HepG2 (cell line): Measurements from ENCODE around the gene PDCD2L. TPM values are rescaled to one million over a fixed set of nuclear protein-coding genes. Genes with fewer than 3 reads are reported as not detected.

Experiments
- AHR ChIP-seq: IDR thresholded peaks from 2 replicates; pipeline ENCODE4 v1.6.1; 2018; ENCODE audit warnings: missing genetic modification reagents, missing compliant biosample characterization
- ASH2L ChIP-seq: fragments of 300-600, 200-600 bp; sonication (generic); IDR thresholded peaks from 2 replicates; pipeline ENCODE4 v1.7.0; 2017; ENCODE audit warnings: low read depth, mild to moderate bottlenecking, moderate library complexity, mixed read lengths, low read length; ENCODE audit not compliant: insufficient read length
- HCFC1 ChIP-seq: fragments of 150-350 bp; IDR thresholded peaks from 2 replicates; pipeline ENCODE4 v1.6.1; 2014; ENCODE audit warnings: low read depth, low read length
- HMGXB4 ChIP-seq, 2 experiments: sonication (generic) in 1 of 2; formaldehyde crosslinking in 1 of 2; IDR thresholded peaks; 2 replicates each; pipeline versions ENCODE4 v1.4.0 to v1.6.1; 2018 to 2020; ENCODE audit warnings: missing genetic modification reagents in 2 of 2, borderline replicate concordance in 1 of 2, low read depth in 1 of 2, mild to moderate bottlenecking in 1 of 2, missing biosample characterization in 1 of 2
- SALL1 ChIP-seq: sonication (generic); formaldehyde crosslinking; IDR thresholded peaks from 2 replicates; pipeline ENCODE4 v1.8.0; 2022; ENCODE audit warnings: mild to moderate bottlenecking, missing genetic modification reagents
- ZFY ChIP-seq: sonication (generic); formaldehyde crosslinking; IDR thresholded peaks from 2 replicates; pipeline ENCODE4 v1.4.0; 2020; ENCODE audit warnings: missing genetic modification reagents
- ZNF318 ChIP-seq: sonication (generic); formaldehyde crosslinking; IDR thresholded peaks from 2 replicates; pipeline ENCODE4 v1.4.0; 2020; ENCODE audit warnings: mild to moderate bottlenecking, missing genetic modification reagents
- ZNF557 ChIP-seq: sonication (generic); formaldehyde crosslinking; IDR thresholded peaks from 2 replicates; pipeline ENCODE4 v1.4.0; 2020; ENCODE audit warnings: missing genetic modification reagents
- ZZZ3 ChIP-seq: sonication (generic); formaldehyde crosslinking; IDR thresholded peaks from 2 replicates; pipeline ENCODE4 v1.4.0; 2020; ENCODE audit warnings: missing genetic modification reagents, mild to moderate bottlenecking, borderline replicate concordance
- polyA plus RNA-seq, 8 experiments: library from polyadenylated mRNA; depleted of rRNA in 3 of 8; stranded (reverse) in 7 of 8; unstranded in 1 of 8; fragments of >200 nt; fragmentation: Illumina TruSeq in 4 of 8; extraction: Trizol in 4 of 8; gene quantifications; 2 replicates each; pipeline versions ENCODE4 v1.2.1 to v1.2.3, GENCODE V29; 2011 to 2016; ENCODE audit warnings: low read depth in 4 of 8, missing spikeins in 1 of 8, mixed read lengths in 1 of 8; ENCODE audit not compliant: insufficient read depth in 1 of 8
- total RNA-seq, 5 experiments: library from RNA; depleted of rRNA; stranded (reverse); fragments of >200 nt; fragmentation: Illumina TruSeq; extraction: Trizol; gene quantifications; 2 replicates each; pipeline ENCODE4 v1.2.3, GENCODE V29; 2016; ENCODE audit warnings: low read depth in 1 of 5

Gene PDCD2L
- total and polyA plus RNA-seq, 2 of the 13 experiments (the other 11 are each of a cell fraction or from before 2014, with no cell fraction given): 29.3 to 35.2 TPM

- TF ChIP-seq HCFC1 (no peak), ZFY (CRISPR knock-in tag) (peak; percentile 0; the same call in 1 of the 2 replicates), ZNF318 (CRISPR knock-in tag) (peak; percentile 41; the same call in 1 of the 2 replicates), ASH2L (peak; percentile 47), SALL1 (CRISPR knock-in tag) (peak; percentile 30; the same call in 1 of the 2 replicates), ZNF557 (CRISPR knock-in tag) (no peak), ZZZ3 (CRISPR knock-in tag) (0 out of 2 replicates have a peak, but pooled peaks have one; percentile 66), AHR (CRISPR knock-in tag) (0 out of 2 replicates have a peak, but pooled peaks have one; percentile 56), HMGXB4 (CRISPR knock-in tag; IDR thresholded peaks at IDR 0.05; ENCODE audit: borderline replicate concordance in 1 of 2, low read depth in 1 of 2) (peak in 1 of 2 experiments; percentile 24; a peak in 1 of 4 replicates)
Measured at GRCh38 chr19:34365463-34366401, 38.5 kb upstream of the PDCD2L start (continued).
